ENCODE measurements around the gene TSEN34. TPM values are rescaled to one million over a fixed set of nuclear protein-coding genes. Genes with fewer than 3 reads are reported as not detected.

TSEN34 gene
- total and polyA plus RNA-seq, 2 experiments from 2014 or later, result 66.9 to 100.0 TPM

DNA sequence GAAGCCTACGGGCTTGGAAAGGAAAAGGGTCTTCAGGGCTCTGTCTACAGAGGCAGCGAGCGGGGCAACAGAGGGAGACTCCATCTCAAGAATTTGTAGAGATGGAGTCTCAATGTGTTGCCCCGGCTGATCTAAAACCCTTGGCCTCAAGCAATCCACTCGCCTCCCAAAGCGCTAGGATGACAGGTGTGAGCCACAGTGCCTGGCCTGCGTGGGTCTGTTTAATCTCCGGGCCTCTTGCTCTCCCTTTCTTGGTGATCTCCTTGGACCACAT lies 17.6 kb downstream of the TSEN34 start:
- no peaks in the 10 kb centered on the region for H3K9me3 ChIP-seq (ENCODE audit: low read depth)
- peaks cover 53% of the 10 kb centered on the region for H4K20me1 ChIP-seq (ENCODE audit: insufficient read depth, poor library complexity, severe bottlenecking)
- peaks cover 53% of the 10 kb centered on the region for H3K4me1 ChIP-seq (ENCODE audit: insufficient read depth)
- no peak for DNase-seq (ENCODE audit: low spot score)
- H3K9me2 ChIP-seq (replicated peaks; ENCODE audit: insufficient read depth), result no peaks in the 10 kb centered on the region
- peak overlapping the region; percentile 91 for H3K27ac ChIP-seq
- H3K79me2 ChIP-seq, result peaks cover 61% of the 10 kb centered on the region
- TF ChIP-seq EZH2phosphoT487 (IDR thresholded peaks at IDR 0.05; ENCODE audit: low read depth, severe bottlenecking, unreplicated experiment) (no peak), EZH2 (IDR thresholded peaks at IDR 0.05; ENCODE audit: borderline replicate concordance) (no peak)
- TF ChIP-seq, protein P1, sequence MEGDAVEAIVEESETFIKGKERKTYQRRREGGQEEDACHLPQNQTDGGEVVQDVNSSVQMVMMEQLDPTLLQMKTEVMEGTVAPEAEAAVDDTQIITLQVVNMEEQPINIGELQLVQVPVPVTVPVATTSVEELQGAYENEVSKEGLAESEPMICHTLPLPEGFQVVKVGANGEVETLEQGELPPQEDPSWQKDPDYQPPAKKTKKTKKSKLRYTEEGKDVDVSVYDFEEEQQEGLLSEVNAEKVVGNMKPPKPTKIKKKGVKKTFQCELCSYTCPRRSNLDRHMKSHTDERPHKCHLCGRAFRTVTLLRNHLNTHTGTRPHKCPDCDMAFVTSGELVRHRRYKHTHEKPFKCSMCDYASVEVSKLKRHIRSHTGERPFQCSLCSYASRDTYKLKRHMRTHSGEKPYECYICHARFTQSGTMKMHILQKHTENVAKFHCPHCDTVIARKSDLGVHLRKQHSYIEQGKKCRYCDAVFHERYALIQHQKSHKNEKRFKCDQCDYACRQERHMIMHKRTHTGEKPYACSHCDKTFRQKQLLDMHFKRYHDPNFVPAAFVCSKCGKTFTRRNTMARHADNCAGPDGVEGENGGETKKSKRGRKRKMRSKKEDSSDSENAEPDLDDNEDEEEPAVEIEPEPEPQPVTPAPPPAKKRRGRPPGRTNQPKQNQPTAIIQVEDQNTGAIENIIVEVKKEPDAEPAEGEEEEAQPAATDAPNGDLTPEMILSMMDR (IDR thresholded peaks at IDR 0.05; ENCODE audit: poor library complexity), result no peak
- peak overlapping the region; percentile 44 for H3K4me2 ChIP-seq
- no peak overlapping the region for H2AFZ ChIP-seq
- WGBS (ENCODE audit: low lambda C conversion rate, missing lambda C conversion rate), result 79% methylated on average over 8 of the region's 8 CpGs
- H3K4me3 ChIP-seq, result no peak overlapping the region
- no peaks in the 10 kb centered on the region for H3K27me3 ChIP-seq
- no peaks in the 10 kb centered on the region for H3K36me3 ChIP-seq (replicated peaks; ENCODE audit: insufficient read depth, low read depth)

DNA sequence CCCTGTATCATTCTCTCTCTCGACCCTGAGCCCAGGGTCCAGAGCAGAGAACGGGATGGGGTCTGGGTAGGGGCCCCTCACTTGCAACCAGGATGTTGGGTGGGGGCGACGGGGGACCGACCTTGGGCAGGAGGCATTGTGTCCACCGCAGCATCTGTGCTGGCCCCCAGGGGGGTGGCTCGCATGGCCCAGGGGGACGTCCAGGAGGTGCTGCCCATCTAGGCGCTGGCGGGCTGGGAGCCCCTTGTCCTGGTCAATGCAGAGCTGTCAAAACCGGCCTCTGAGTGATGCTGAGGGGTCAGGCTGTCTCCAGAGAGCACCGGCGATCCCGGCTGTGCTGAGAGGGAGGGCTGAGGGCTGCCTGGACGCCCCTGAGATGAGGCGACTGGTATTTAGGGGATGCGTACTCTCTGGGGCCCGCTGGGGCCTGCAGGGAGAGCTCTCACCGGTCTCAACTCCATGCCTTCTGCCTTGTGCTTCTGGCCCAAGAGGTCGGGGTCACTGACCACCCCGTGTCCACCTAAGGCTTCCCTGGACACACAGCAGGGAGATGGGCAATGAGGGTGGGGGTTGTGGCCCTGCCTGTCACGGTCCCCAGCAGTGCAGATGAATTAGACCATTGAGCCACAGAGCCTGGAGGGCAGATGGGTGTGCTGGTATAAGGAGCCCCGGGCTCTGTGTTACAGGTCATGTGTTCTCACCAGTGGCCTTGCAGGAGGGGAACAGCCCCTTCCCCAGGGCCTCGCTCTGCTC lies 18.1 kb downstream of the TSEN34 start:
- WGBS (ENCODE audit: low lambda C conversion rate, missing lambda C conversion rate), result 55% methylated on average over 22 of the region's 24 CpGs
- DNase-seq (ENCODE audit: low spot score), result peak; percentile 47
- H3K27me3 ChIP-seq, result no peaks in the 10 kb centered on the region
- no peaks in the 10 kb centered on the region for H3K9me3 ChIP-seq (ENCODE audit: low read depth)
- TF ChIP-seq EZH2phosphoT487 (IDR thresholded peaks at IDR 0.05; ENCODE audit: low read depth, severe bottlenecking, unreplicated experiment) (no peak), EZH2 (IDR thresholded peaks at IDR 0.05; ENCODE audit: borderline replicate concordance) (no peak)
- TF ChIP-seq, protein P1 (IDR thresholded peaks at IDR 0.05; ENCODE audit: poor library complexity), result no peak
- no peak overlapping the region for H2AFZ ChIP-seq
- no peaks in the 10 kb centered on the region for H3K9me2 ChIP-seq (replicated peaks; ENCODE audit: insufficient read depth)
- H3K4me3 ChIP-seq, result no peak overlapping the region
- H3K79me2 ChIP-seq, result peaks cover 56% of the 10 kb centered on the region
- H3K27ac ChIP-seq, result peak overlapping the region; percentile 91
- no peaks in the 10 kb centered on the region for H3K36me3 ChIP-seq (replicated peaks; ENCODE audit: insufficient read depth, low read depth)
- H4K20me1 ChIP-seq (ENCODE audit: insufficient read depth, poor library complexity, severe bottlenecking), result peaks cover 48% of the 10 kb centered on the region
- H3K4me2 ChIP-seq, result peak overlapping the region; percentile 44
- peaks cover 48% of the 10 kb centered on the region for H3K4me1 ChIP-seq (ENCODE audit: insufficient read depth)

DNA sequence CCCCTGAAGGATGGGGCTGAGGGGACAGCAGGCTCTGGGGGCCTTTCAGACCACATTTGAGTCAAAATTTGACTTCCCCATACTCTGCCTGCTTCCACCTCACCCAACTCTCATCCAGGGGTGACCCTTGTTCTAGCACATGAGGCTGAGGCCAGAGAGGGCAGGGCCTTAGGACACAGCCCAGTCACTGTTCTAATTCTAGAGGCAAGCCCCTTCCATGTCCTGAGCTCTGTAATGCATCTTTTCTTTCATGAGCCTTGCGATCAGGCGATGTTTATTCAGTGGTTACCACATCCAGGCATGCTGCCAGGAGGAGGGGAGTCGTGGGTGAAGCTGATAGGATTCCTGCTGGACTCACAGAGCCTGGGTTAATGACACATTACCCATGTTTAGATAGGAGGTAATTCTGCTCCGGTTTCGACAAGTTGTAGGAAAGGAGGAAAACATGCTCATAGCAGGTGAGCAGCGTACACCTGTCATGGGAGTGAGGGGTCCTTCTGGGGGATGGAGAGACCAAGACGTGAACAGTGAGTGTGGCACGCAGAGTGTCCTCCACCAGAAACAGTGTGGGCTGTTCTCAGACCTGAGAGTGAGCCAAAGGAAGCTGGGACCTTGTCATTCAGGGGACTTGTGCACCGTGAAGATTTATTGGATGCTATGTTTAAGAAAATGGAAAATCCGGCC lies 18.8 kb downstream of the TSEN34 start:
- Histone ChIP-seq H2AFZ (no peak overlapping the region), H3K4me2 (peak overlapping the region; percentile 57), H3K4me3 (no peak overlapping the region), H3K27me3 (no peaks in the 10 kb centered on the region), H3K9me2 (replicated peaks; ENCODE audit: insufficient read depth) (no peaks in the 10 kb centered on the region), H3K79me2 (peaks cover 49% of the 10 kb centered on the region), H3K4me1 (ENCODE audit: insufficient read depth) (peaks cover 43% of the 10 kb centered on the region), H3K36me3 (replicated peaks; ENCODE audit: insufficient read depth, low read depth) (no peaks in the 10 kb centered on the region), H4K20me1 (ENCODE audit: insufficient read depth, poor library complexity, severe bottlenecking) (peaks cover 41% of the 10 kb centered on the region), H3K27ac (peak overlapping the region; percentile 91), H3K9me3 (ENCODE audit: low read depth) (no peaks in the 10 kb centered on the region)
- TF ChIP-seq, protein P1 (IDR thresholded peaks at IDR 0.05; ENCODE audit: poor library complexity), result no peak
- TF ChIP-seq EZH2phosphoT487 (IDR thresholded peaks at IDR 0.05; ENCODE audit: low read depth, severe bottlenecking, unreplicated experiment), result no peak
- 28% methylated on average over 10 of the region's 10 CpGs for WGBS (ENCODE audit: low lambda C conversion rate, missing lambda C conversion rate)
- peak; percentile 95 for DNase-seq (ENCODE audit: low spot score)

Measured in hepatocyte (in vitro differentiated cells).